Stimulated activated naive CD8-positive, alpha-beta T cell treated with anti-CD3 and anti-CD28 coated beads, Interleukin-15, Interleukin-2, amounts not matched to agents 100 U/mL and 50 U/mL, for 24 hours (primary cell): ENCODE data around the gene PCSK5.
"Not testable (repeated sequence)": the region's sequence is repeated elsewhere in the genome, so short reads cannot be mapped to it uniquely, and the experiment has no call there.

Source experiments
- ATAC-seq: fragments of 150-1000 bp; cut with Tn5 transposase; one replicate; pipeline ENCODE4 v1.10.0; 2021
- DNase-seq: peaks from one replicate; pipeline ENCODE4 v3.0.0; 2021

PCSK5 gene

DNA sequence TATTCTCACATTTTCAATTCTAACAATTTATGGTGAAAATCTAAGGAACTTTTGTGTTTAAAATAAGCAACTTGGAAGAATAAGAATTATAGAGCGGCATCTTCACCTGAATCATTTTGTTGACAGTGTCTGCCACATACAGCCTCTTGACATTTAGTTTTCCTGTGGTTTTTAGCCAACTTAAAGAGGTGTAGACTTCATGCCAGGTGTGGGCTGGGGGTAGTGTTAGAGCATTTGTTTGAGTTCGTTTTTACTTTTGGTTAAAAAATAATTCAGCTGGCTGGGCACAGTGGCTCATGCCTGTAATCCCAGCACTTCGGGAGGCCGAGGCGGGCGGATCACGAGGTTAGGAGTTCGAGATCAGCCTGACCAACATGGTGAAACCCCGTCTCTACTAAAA is 72.8 kb downstream of the PCSK5 start:
- not testable (repeated sequence) for ATAC-seq, DNase-seq

DNA sequence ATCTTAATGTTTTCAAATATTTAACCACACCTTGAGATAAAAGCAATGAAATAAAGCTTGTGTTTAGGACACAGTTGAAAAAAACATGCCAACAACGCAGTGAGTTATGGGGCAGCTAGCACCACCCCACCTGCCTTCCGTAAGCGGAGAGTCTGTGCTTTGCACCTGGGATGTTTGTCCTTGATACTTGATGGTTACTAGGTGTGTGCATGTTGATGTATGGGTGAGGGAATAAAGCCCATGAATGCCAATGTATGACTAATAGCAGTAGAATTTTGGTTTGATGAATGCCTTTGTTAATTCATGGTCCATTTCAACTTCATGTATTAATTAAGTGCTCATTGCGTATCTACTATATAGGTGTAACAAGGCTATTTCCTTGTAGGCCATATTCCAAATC is 74.0 kb downstream of the PCSK5 start:
- DNase-seq = no peak
- ATAC-seq = no peak

DNA sequence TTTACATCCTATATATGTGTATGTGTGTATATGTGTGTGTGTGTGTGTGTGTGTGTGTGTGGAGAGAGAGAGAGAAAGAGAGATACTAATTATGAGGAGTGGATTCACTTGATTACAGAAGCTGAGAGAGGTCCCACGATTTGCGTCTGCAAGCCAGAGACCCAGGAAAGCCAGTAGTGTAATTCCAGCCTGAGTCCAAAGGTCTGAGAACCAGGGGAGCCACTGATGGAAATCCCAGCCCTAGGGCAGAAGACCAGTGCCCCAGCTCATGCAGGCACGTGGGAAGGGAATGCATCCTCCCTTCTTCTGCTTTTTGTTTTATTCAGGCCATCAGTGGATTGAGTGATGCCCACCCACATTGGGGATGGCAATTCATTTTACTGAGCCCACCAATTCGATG is 74.8 kb downstream of the PCSK5 start:
- ATAC-seq (no peak), DNase-seq (no peak)

DNA sequence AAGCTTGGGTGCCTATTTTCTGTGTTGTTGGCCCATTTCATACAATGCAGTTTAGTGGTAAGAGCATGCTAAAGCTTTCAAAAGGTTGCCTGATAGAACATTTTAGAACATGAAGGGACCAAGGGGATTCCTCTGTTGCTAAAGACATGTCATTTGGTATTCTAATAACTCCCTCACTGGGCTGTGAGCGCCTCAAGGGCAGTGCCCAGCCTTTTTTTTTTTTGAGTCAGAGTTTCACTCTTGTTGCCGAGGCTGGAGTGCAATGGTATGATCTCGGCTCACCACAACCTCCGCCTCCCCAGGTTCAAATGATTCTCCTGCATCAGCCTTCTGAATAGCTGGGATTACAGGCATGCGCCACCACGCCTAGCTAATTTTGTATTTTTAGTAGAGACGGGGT is 77.1 kb downstream of the PCSK5 start:
- DNase-seq = no peak
- ATAC-seq = no peak

DNA sequence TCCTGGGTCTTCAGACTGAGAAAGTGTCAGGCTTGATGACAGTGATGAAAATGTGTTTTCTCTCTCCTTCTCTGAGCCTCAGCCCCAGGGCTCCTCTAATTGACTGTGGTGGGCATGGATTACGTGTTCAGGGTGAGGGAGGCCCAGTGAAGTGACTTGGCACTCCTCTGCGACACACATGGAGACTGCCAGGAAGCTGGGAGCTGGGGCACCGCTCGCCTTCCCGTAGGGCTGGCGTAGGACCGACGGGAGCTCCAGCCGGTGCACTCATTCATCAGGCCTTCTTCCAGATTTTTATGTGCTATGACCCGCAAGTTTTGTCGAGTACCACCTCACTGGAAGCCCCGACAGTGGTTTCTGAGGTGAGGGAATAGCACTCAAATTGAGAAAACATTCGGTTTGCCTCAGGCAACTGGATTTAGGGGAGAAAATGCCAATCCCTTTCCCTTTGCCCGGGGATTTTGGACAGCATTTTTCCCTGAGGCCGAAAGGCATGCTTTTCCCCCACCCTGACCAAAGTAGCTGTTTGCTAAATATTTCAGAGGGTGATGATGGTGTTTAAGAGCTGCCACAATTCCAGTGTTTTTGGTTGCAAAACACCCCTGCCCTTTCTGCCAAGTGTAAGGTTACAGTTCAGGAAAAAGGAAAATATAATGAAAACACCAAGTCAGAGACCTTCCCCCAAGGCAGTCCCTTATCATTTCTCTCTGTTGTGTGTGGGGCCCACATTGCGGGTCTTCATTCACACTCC is 83.7 kb downstream of the PCSK5 start:
- ATAC-seq = no peak
- DNase-seq = no peak

DNA sequence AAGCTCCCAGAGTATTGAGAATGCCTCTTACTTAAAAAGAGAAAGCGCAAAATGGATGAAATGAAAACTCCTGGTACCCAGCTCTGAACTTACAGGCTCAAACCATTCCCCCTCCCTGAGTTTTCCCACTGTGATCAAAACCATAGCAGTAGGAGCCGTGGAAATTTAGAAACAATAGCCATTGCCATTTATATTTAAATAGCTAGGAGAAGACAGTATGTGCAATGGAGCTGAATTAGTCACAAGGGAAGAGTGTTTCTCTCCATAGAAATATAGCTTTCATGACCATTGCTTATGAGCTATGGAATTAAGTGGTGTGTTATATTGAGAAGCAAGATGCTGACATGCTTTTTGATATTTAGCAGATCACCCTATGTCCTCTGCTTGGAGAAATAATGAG is 84.6 kb downstream of the PCSK5 start:
- ATAC-seq = no peak
- DNase-seq = no peak

DNA sequence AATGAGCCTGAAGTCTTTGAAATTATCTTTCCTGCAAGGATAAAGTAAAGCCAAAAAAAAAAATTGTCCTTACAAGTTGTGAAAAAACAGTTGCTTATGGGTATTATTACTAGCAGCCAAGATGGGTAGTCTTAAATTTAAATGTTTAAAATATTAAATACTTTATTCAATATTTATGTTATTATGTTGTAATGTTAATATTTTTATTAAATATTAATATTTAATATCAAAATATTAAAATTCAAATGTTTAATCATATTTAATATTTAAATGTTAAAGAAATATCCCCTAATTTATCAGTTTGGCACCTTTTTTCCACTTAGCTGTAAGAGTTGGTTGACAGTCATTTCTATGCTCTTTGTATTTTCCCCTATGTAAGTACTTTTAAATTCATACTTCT is 86.1 kb downstream of the PCSK5 start:
- ATAC-seq = no peak
- DNase-seq = no peak

DNA sequence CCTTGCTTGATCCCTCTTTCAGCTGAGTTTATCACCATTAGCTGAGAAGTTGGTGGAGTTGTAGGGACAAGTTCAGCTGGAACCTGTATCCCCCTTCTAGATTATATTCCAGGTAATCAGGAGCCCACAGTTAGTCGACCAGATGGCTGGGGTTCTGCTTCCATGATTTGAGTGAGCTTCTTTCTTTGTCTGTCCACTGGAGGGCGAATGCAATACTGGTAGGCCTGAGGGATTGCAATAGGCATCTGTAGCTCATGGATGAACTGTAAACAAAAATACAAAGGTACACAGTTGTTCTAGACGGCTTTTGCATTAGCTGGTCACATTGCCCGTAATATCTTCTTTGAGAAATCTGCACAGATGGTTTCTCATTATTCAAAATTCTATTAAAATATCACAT is 88.9 kb downstream of the PCSK5 start:
- ATAC-seq = no peak
- no peak for DNase-seq

DNA sequence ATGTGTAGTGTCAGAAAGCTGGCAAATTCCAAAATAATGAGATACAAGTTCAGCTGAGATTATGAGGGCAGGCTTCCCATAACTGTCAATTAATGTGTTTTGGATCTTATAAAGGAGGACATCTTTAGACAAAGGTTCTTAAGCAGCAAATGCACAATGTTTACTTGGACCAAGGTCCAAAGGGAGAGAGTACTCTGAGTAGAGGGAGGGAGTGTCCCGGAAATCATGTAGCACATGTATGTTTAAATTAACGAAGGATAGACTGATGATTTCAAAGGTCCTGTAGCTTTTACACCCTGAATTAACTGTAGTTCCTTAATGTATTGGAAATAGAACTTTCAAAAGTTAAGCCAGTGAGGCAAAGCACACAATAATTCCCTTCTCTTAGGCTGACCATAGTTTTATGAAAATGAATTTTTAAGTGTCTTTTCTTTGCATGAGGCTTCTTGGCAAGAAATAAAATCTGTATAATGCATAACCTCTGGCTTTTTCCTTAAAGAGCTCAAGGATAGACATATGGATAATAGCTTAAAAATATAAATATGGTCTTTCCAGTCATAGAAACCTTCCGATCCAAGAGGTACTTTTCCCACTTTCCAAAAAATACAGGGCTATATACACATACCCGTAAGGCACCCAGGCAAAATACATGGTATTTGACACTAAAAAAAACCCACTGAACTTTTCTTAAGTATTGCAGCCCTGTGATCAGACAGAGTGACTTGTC is 93.0 kb downstream of the PCSK5 start:
- DNase-seq (no peak), ATAC-seq (no peak)

DNA sequence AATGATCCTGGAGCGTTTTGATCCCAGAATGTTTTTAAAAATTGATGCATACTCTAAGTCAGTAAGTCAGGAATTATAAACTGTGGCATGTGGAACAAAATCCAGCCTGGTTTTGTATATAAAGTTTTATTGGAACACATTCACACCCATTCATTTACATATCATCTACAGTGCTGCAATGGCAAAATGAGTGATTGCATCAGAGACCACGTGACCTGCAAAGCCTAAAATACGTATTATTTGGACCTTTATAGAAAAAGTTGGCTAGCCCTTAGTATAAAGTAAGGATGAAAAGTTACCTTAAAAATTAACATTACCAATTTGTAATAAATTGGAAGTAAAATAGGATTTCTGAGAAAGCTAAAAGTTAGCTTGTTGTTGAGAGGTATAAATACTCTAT is 95.0 kb downstream of the PCSK5 start:
- DNase-seq = no peak
- ATAC-seq = no peak

DNA sequence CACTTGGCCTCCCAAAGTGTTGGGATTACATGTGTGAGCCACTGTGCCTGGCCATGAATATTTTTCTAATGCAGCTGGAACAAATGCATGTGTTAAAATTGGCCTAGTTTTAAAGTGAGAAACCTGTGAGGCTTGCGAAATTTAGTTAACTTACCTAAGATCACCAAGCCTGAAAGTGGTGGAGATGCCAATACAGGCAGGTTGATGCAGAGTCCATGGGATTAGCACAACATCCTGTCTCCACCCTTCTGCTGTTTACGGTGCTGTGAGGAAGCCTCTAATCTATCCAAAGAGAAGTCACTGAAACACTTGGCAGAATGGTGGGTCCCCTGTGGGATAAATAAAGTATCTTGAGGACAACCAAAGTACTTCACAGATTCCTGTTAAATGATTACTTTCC is 98.2 kb downstream of the PCSK5 start:
- ATAC-seq = no peak
- no peak for DNase-seq

DNA sequence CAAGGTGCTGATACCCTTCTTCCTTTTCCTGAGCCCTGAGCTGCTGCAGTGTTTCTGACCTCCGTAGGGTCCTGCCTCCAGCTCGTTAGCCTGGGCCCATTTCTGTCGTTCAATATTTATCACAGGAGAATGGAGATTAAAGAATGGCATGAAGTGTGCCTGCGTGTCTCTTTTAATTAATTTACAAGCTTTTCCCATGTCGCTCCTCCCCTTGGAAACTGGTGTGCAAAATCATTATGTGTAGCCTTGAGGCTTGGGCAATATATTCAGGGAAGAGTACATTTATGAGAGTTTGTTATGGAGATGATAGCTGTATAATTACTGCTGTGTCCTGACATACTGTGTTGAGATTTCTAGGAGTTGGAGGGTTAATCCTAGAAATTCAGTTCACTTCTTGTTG is 99.7 kb downstream of the PCSK5 start:
- no peak for ATAC-seq
- DNase-seq = no peak

DNA sequence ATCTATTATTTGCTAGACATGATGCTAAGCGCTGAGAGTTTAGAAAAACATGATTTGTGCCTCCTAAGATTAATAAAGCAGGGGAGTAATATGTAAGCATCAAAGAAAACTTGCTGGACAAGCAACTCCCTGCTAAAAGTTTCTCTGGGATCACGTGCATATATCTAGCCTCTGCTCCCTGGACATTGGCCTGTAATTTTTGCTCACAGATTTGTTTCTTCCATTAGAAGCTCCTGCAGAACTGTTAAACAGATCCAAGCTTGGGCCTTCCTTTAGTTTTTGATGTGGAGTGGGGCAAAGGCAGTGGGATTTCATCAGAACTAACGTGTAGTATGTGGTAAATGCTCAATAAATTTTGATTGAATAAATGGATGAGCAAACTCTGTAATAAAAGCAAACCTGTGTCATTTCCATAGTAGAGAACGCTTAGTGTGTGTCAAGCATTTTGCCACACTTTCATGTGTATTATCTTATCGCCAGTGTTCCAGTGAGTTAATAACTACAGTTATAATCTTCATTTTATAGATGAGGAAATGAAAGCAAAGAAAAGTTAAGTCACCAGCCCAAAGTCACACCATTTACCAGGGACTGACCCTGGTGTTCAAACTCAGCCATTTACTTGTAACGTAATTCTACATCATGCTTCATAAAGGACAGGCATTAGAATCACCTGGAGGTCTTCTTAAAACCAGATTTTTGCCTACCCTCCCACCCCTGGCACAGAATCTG is 100.3 kb downstream of the PCSK5 start:
- ATAC-seq (no peak), DNase-seq (no peak)

DNA sequence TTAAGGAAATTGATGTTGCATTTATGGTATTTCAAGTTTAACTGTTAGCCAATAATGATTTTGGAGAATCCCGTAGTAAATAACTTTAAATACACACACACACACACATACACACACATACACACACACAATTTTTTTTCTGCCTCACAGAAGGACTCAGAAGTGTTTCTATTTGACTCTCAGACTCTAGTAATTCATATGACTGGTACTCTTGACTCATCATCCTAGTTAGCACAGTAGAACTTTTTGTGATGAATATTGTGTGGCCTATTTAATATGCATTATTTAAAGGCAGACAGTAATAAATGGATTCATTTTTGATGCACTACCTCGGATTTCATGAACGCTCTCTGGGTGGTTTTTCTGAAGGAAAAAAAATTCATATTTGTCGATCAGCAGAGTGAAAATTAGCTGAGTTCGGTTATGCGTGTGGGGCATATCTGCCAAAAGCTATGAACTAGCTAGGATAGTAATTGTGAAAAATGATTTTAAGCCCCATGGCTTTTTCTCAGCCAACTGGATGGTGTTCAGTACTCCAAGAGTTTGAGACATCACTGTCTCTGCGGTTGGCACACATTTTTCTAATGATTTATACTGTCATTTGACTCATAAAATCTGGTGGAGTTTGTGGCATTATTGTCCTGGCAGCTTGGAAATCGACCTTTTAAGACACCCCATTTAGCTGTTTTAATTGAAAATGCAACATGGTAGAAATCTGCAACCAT is 102.2 kb downstream of the PCSK5 start:
- DNase-seq = no peak
- ATAC-seq = peak; percentile 67

DNA sequence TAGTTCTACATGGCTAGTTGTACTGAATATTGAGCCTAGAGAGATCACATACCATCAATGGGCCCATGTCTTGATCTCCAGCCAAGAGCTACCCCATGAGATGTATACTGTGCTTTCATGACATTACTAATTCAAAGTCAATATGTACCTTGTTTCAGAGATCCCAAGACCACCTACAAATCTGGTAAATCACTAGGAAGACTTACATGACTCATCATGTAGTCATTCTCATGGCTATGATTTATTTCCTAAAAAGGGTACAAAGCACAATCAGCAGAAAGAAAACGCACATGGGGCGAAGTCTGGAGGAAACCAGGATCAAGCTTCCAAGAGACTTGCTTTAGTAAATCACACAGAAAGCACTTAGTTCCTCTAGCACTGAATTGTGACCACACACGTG is 103.0 kb downstream of the PCSK5 start:
- peak; percentile 37 for ATAC-seq
- DNase-seq = no peak

DNA sequence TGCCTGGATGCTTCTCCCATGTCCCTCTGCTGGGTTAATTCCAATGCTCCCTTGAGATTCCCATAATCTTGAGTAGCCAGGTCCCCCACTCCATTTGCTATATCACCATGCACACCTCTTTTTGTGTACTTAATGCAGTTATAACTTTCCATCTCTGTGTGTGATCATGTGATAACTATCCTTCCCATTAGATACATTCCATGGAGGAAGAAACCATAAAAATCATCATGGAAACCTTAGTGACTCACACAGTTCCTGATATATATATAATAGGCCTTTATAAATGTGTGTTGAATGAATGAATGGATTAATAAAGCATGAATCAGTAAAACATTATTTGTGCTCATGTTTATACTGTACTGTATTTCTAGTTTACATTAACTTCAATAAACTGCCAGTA is 104.6 kb downstream of the PCSK5 start:
- ATAC-seq = no peak
- no peak for DNase-seq

DNA sequence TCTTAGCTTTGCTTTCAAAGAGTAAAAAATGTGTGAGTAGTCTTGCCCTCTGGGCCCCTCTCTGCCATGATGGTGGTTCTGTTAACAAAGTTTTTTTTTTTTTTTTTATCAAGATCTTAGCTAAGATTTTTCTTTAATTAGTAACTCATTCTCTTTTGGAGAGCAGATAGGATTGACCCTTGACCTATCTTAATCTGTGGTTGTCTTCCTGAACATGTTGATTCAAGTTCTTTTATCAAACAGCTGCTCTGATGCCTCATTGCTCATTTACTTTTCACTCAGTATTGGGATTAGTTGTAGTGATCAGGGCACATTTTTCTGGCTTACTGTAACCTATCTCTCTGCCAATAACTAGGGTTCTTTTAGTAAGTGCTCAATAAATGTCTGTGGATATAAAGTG is 106.3 kb downstream of the PCSK5 start:
- ATAC-seq (no peak), DNase-seq (no peak)

DNA sequence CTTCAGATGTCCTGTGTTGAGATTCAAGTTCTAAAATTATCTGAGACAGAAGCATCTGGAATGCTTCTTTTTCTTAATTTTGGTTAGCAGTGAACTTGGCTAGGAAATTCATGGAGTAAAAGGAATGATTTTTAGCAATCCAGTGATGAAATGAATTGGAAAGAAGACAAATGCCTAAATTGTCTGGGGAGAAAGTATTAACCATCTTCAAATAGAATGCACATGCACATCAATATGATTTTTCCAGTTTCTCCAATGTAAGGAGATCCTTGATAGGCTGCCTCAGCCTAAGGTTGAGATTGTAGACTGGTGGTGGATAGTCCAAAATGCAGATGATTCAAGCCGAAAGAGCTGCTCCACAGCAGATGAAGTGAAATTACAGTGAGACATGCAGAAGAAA is 106.7 kb downstream of the PCSK5 start:
- ATAC-seq = no peak
- no peak for DNase-seq

DNA sequence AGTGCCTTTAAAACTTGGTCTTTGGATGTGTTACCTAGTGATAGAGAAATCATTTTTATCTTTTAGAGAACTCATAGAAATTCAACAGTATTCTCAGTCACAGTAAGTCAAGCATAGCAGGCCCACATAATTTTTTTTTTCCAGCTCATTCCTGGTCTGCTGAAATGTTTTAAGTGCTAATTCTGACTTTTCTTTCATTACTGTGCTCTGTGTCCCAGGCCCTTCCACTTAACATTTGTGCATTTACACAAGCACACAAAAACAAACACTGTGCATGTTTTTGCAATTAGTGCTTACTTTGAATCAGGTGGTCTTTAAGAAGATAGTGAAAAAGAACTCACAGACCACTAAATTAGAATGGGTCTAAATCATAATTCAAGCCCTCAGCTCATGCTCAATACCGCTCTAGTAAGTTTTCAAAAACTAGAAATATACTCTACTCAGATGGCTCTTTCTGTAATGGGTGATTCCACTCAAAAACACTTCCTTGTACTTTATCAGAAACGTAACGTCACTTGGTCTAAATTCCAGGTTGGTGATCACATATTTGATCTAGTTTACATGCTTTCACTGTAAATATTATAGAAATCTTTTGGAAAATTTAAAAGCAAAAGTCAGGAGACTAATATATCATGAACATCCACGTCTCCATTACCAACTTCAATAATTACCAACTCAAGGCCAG is 107.8 kb downstream of the PCSK5 start:
- DNase-seq (no peak), ATAC-seq (no peak)

DNA sequence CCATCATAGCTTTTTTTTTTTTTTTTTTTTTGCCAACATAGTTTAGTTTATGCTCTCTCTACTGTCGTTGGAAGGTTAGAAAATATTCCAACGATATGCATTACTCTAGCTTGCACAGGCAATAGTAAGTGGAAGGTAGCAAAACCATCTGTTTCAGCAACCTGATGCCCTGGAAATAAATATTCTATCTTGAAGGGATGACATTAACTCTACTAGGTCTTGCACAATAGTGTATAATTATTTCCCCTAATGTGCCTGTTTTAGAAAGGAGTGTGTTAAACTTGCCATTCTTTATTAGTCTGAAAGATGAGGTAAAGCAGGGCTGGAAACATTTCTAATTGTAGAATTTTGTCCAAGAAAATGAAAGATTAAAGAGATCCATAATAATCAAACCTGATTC is 111.0 kb downstream of the PCSK5 start:
- no peak for DNase-seq
- ATAC-seq = no peak

DNA sequence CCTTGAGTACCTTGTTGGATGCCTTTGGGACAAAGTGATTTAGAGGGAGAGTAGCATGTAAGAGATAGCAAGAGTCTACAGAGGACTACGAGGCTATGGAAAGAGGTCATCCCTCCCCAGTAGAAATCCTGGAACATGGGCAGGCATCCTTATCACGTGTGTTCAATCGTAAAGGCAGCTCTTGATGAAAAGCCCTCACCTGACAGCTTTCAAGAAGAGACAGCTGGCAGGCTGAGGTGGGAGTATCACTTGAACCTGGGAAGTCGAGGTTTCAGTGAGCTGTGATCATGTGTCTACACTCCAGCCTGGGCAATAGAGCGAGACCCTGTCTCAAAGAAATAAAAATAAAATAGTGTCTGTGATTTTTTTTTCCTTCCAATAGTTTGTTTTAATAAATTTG is 112.6 kb downstream of the PCSK5 start:
- no peak for ATAC-seq
- DNase-seq = no peak

DNA sequence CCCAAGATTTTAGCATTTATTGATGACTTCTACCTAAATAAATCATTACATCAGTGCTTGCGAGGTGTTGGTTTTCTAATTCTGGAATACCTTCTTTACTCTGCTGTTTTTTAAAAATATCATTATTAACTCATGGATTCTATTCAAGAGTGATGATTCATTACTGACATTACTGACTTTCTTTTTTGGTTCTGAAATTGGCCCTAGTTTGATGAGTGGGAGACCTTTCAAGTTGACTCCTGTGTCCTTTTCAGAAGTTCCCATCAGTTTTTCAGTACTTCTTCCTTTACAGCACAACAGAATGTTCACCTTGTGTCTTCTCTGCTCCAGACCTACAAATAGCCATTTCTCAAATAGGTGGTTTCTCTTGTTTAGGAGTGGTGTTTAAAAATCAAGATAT is 114.1 kb downstream of the PCSK5 start:
- peak; percentile 82 for ATAC-seq
- no peak for DNase-seq
